ENCODE measurements around the gene KCNG2. TPM values are rescaled to one million over a fixed set of nuclear protein-coding genes. Genes with fewer than 3 reads are reported as not detected.

The KCNG2 gene
- total RNA-seq, 4 donors from 2014 or later = 0.27 TPM; not detected in 3

DNA sequence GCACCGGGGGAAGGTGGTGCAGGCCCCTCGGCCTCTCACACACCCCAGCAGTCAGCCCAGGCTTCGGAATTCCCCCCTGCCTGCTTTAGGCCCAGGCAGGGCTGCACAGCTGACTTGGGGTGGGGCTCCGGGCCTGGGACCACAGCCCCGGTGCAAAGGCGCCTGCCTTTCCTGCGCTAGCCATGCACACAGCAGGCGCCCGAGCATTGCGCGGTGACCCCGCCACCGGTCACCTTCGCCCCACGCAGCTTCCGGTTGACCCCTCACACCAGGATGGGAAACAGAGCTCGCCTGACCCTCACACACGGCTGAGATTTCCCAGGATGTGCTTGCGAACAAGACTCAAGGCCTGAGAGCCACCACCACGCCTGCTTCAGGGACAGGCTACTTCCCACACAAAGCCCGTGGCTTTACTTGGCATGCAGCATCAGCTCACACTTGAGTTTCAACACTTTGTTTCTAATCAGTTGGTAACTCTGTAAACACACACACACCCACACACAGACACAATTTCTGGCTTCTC is 107.7 kb downstream of the KCNG2 start:
- Histone ChIP-seq H3K4me1 (no peaks in the 10 kb centered on the region), H3K27me3 (no peaks in the 10 kb centered on the region), H3K9me3 (no peaks in the 10 kb centered on the region), H3K27ac (no peak overlapping the region), H3K36me3 (peaks cover 0 to 43% of the 10 kb centered on the region in 2 donors), H3K4me3 (no peak overlapping the region)
- TF ChIP-seq EP300 (IDR thresholded peaks at IDR 0.05) (no peak), POLR2A (IDR thresholded peaks at IDR 0.05) (no peak), POLR2AphosphoS5 (IDR thresholded peaks at IDR 0.05) (no peak)
- TF ChIP-seq, protein P1, sequence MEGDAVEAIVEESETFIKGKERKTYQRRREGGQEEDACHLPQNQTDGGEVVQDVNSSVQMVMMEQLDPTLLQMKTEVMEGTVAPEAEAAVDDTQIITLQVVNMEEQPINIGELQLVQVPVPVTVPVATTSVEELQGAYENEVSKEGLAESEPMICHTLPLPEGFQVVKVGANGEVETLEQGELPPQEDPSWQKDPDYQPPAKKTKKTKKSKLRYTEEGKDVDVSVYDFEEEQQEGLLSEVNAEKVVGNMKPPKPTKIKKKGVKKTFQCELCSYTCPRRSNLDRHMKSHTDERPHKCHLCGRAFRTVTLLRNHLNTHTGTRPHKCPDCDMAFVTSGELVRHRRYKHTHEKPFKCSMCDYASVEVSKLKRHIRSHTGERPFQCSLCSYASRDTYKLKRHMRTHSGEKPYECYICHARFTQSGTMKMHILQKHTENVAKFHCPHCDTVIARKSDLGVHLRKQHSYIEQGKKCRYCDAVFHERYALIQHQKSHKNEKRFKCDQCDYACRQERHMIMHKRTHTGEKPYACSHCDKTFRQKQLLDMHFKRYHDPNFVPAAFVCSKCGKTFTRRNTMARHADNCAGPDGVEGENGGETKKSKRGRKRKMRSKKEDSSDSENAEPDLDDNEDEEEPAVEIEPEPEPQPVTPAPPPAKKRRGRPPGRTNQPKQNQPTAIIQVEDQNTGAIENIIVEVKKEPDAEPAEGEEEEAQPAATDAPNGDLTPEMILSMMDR (IDR thresholded peaks at IDR 0.05) = no peak
- WGBS, 2 donors (ENCODE audit: low coverage in 1 of 2) = 75 to 80% methylated on average over 1 to 4 of the region's 21 CpGs
- ATAC-seq = no peak

DNA sequence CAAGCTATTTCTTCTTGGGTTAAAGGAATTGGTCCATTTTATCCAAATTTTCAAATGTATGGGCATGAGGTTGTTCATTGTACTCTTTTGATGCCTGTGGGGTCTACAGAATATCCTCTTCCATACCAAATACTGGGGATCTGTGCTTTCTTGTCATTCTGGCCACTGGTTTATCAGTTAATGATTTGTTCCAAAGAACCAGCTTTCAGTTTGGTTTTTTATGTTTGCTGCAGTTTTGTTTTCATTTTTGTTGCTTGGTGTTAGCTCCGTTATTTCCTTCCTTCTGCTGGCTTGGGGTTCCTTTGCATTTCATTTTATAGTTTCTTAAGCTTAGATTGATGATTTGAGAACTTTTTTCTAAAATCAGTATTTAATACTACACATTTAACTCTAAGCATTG is 108.3 kb downstream of the KCNG2 start:
- TF ChIP-seq POLR2A (IDR thresholded peaks at IDR 0.05) = no peak
- Histone ChIP-seq H3K27me3 (no peaks in the 10 kb centered on the region), H3K4me3 (no peak overlapping the region), H3K4me1 (no peaks in the 10 kb centered on the region), H3K36me3 (peaks cover 0 to 48% of the 10 kb centered on the region in 2 donors), H3K9me3 (no peaks in the 10 kb centered on the region), H3K27ac (no peak overlapping the region)
- ATAC-seq = no peak
- WGBS, 2 donors (ENCODE audit: low coverage in 1 of 2) = 70 to 80% methylated on average over 1 of the region's 1 CpG

DNA sequence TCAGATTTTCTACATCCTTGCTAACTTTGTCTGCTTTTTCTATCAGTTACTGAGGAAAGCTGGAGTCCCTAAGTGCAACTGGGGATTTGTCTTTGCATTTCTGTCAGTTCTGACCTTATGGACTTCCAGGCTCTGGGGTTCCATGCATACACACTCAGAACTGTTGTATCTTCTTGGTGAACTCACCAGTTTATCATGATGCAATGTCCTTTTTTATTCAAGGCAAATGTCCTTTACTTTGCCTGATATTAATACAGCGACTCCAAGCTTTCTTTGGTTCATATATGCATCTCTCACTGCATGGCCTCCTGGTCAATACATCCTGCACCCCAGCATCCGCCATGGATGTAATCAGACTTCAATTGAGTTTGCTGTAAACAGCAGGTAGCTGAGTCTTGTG is 109.0 kb downstream of the KCNG2 start:
- peaks cover 0 to 54% of the 10 kb centered on the region in 2 donors for H3K36me3 ChIP-seq
- H3K27ac ChIP-seq = no peak overlapping the region
- no peaks in the 10 kb centered on the region for H3K9me3 ChIP-seq
- TF ChIP-seq POLR2AphosphoS5 (IDR thresholded peaks at IDR 0.05) (no peak), POLR2A (IDR thresholded peaks at IDR 0.05) (no peak), EP300 (IDR thresholded peaks at IDR 0.05) (no peak)
- TF ChIP-seq, protein P1 (IDR thresholded peaks at IDR 0.05) = no peak
- H3K27me3 ChIP-seq = no peaks in the 10 kb centered on the region
- 100% methylated on average over 1 to 2 of the region's 2 CpGs for WGBS, 2 donors (ENCODE audit: low coverage in 1 of 2)
- H3K4me3 ChIP-seq = no peak overlapping the region
- no peak for ATAC-seq
- no peaks in the 10 kb centered on the region for H3K4me1 ChIP-seq

DNA sequence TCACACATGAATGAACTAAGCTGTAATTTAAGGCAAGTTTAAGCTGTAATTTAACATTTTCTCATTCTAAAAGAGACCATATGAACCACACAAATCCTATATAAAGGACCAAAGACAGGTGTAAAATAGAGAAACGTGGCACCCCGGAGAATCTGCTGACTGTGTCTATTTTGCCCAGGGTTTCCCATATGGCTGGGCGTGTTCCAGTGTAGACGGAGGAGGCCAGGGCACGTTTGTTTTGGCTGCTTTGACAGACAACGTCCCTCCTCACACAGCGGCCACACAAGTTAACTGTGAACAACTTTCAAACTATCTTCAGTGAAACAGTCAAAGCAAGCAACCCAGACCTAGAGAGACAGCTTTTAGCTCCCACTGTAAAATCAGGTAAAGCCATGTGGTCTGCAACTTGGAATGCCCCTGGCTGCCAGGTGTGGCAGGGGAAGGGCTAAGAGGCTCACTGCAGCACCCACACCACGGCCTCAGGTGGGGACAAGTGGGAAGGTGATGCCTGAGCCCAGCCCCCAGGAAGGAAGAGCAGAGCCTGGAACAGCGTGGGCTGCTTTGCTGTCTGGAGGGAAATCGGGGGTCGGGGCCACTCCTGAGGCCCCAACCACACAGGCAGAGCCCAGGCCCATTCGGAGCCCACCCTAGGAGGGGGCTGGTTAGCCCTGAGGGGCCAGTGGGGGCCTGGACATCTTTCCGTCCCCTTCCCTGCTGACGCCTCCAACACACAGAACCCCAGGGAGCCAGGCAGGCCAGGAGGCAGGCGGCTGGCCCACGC is 113.0 kb downstream of the KCNG2 start:
- WGBS, 2 donors (ENCODE audit: low coverage in 1 of 2) = 72 to 79% methylated on average over 3 to 9 of the region's 16 CpGs
- Histone ChIP-seq H3K4me1 (no peaks in the 10 kb centered on the region), H3K4me3 (no peak overlapping the region), H3K27me3 (no peaks in the 10 kb centered on the region), H3K9me3 (no peaks in the 10 kb centered on the region), H3K27ac (no peak overlapping the region), H3K36me3 (peaks cover 0 to 58% of the 10 kb centered on the region in 2 donors)
- TF ChIP-seq, protein P1 (IDR thresholded peaks at IDR 0.05) = no peak
- TF ChIP-seq POLR2A (IDR thresholded peaks at IDR 0.05) (no peak), EP300 (IDR thresholded peaks at IDR 0.05) (no peak), POLR2AphosphoS5 (IDR thresholded peaks at IDR 0.05) (no peak)
- ATAC-seq = no peak

DNA sequence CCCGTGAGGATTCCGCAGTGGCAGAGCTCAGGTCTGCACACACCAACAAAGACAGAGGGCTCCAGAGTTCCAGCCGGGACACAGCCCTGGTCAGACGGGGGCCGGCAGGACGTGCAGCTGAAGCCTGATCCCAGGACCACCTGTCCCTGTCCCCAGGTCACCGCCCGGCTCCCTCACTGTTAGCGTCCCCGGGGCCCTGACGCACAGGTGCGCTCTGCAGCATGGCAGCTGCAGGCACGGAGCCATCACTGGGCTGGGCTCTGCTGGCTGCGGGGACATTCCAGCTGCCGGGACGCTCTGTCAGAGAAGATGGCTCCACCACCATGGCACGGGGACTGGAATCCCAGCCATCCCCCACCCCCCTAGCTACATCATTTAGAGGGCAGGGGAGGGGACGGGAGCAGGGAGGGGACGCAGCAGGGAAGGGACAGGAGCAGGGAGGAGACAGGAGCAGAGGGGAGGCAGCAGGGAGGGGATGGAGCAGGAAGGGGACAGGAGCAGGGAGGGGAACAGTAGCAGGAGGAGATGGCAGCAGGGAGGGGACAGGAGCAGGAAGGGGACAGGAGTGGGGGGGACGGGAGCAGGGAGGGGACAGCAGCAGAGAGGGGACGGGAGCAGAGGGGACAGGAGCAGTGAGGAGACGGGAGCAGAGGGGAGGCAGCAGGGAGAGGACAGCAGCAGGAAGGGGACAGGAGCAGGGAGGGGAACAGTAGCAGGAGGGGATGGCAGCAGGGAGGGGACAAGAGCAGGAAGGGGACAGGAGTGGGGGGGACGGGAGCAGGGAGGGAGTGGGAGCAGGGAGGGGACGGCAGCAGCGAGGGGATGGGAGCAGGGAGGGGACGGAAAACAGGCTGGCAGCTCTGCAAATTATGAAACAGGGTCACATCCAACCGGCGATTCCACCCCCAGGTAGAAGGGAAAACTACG is 113.9 kb downstream of the KCNG2 start:
- no peak for TF ChIP-seq POLR2A (IDR thresholded peaks at IDR 0.05)
- no peak for TF ChIP-seq POLR2AphosphoS5 (IDR thresholded peaks at IDR 0.05)
- Histone ChIP-seq H3K27ac (no peak overlapping the region), H3K27me3 (no peaks in the 10 kb centered on the region), H3K4me1 (no peaks in the 10 kb centered on the region), H3K9me3 (no peaks in the 10 kb centered on the region), H3K36me3 (peaks cover 0 to 66% of the 10 kb centered on the region in 2 donors), H3K4me3 (no peak overlapping the region)
- 76 to 87% methylated on average over 5 to 9 of the region's 29 CpGs for WGBS, 2 donors (ENCODE audit: low coverage in 1 of 2)
- no peak for ATAC-seq

All from gastroesophageal sphincter (tissue), 4 donors.